Esophagus squamous epithelium (tissue), 4 donors: Measurements from ENCODE around the gene CCER1.

Experiments used
- CTCF ChIP-seq, 6 experiments: fragments of 450-650 bp in 4 of 6; fragments of 200-600 bp in 2 of 6; sonication (generic) in 2 of 6; IDR thresholded peaks; one replicate each; pipeline ENCODE4 v1.5.1; 2016 to 2019; ENCODE audit warnings: antibody characterized with exemption in 6 of 6, mild to moderate bottlenecking in 4 of 6, moderate library complexity in 4 of 6
- POLR2A ChIP-seq, 4 donors: fragments of 450-650 bp; IDR thresholded peaks; one replicate each; pipeline ENCODE4 v1.6.1; 2017; ENCODE audit warnings: antibody characterized with exemption in 4 of 4, mild to moderate bottlenecking in 4 of 4, moderate library complexity in 3 of 4

GRCh38 chr12:90970471-90970870 lies 15.5 kb upstream of the CCER1 start:
- no peak for TF ChIP-seq POLR2A (IDR thresholded peaks at IDR 0.05)
- no peak for TF ChIP-seq CTCF (IDR thresholded peaks at IDR 0.05)
